Kidney (tissue), 14 donors: ENCODE results near the gene PLD4. TPM values are rescaled to one million over a fixed set of nuclear protein-coding genes. Genes with fewer than 3 reads are reported as not detected.
"Not testable (repeated sequence)": the region's sequence is repeated elsewhere in the genome, so short reads cannot be mapped to it uniquely, and the experiment has no call there.

Experiments used
- DNase-seq, 5 donors: peaks; one replicate each; pipeline ENCODE4 v3.0.0-alpha.2; 2013 to 2020
- FAIRE-seq: peaks from 2 replicates; lab custom pipeline; 2012; peaks lifted over from hg19 to GRCh38; lab: Jason Lieb, UNC
- H3K27ac ChIP-seq, 2 donors: one replicate each; pipeline ENCODE4 v1.7.0; 2013; ENCODE audit warnings: low read depth in 2 of 2, low read length in 2 of 2, inconsistent platforms in 1 of 2
- H3K27me3 ChIP-seq: one replicate; pipeline ENCODE4 v1.7.1; 2013; ENCODE audit warnings: low read length, inconsistent platforms; ENCODE audit not compliant: control insufficient read depth, insufficient read depth
- H3K36me3 ChIP-seq, 3 donors: one replicate each; pipeline versions ENCODE4 v1.7.0 to v1.7.1; 2013; ENCODE audit warnings: low read length in 3 of 3, control low read depth in 1 of 3, inconsistent platforms in 1 of 3; ENCODE audit not compliant: insufficient read depth in 3 of 3, control insufficient read depth in 2 of 3
- H3K4me1 ChIP-seq, 3 donors: one replicate each; pipeline versions ENCODE4 v1.7.0 to v1.7.1; 2013; ENCODE audit warnings: low read length in 3 of 3, inconsistent platforms in 1 of 3, low read depth in 1 of 3; ENCODE audit not compliant: control insufficient read depth in 2 of 3, insufficient read depth in 2 of 3
- H3K4me3 ChIP-seq, 3 donors: one replicate each; pipeline versions ENCODE4 v1.7.0 to v1.8.1; 2013; ENCODE audit warnings: low read length in 3 of 3, control low read depth in 1 of 3, inconsistent platforms in 1 of 3
- H3K9ac ChIP-seq, 3 donors: one replicate each; pipeline versions ENCODE4 v1.7.0 to v1.7.1; 2013; ENCODE audit warnings: low read length in 3 of 3, control low read depth in 1 of 3, inconsistent platforms in 1 of 3
- H3K9me3 ChIP-seq, 3 donors: one replicate each; pipeline versions ENCODE4 v1.7.0 to v1.7.1; 2013; ENCODE audit warnings: low read length in 3 of 3, control low read depth in 1 of 3, inconsistent platforms in 1 of 3; ENCODE audit not compliant: control insufficient read depth in 2 of 3, insufficient read depth in 1 of 3
- intact Hi-C: fragments of 100-400 bp; cut with DNase I; formaldehyde crosslinking; loops from one replicate; pipeline ENCODE4 v1.11.1; 2022
- polyA plus RNA-seq: library from polyadenylated mRNA; stranded (reverse); fragments of 350-450 nt; fragmentation: Illumina TruSeq; extraction: RNeasy Lipid Tissue Mini Kit (QIAGEN cat#74804); gene quantifications from one replicate; pipeline ENCODE4 v1.2.3, GENCODE V29; 2014; ENCODE audit warnings: low read depth, low replicate concordance; ENCODE audit not compliant: insufficient read depth
- total RNA-seq: library from RNA; stranded (reverse); fragmentation: NEBNext Ultra II Directional; extraction: Animal tissue kit (Norgen Biotek cat#: 25700); gene quantifications from one replicate; pipeline ENCODE4 v1.2.1, GENCODE V29; 2021
- TF ChIP-seq, protein P1 (sequence below): IDR thresholded peaks from 3 replicates; pipeline ENCODE4 v1.5.1; 2012; ENCODE audit warnings: mild to moderate bottlenecking, moderate library complexity, borderline replicate concordance; ENCODE audit not compliant: insufficient read depth; ENCODE audit errors: extremely low read depth
- donor health status: control.
- donor health status: control.
- donor health status: control.
- donor health status: control.
- donor health status: control.
- donor health status: DM: yes; HTN: yes; CAD: no.
- donor health status: Normal renal cell carcinoma (clear cell type).

The PLD4 gene
- total and polyA plus RNA-seq, 2 donors from 2014 or later = 3.2 TPM; not detected in 1

DNA sequence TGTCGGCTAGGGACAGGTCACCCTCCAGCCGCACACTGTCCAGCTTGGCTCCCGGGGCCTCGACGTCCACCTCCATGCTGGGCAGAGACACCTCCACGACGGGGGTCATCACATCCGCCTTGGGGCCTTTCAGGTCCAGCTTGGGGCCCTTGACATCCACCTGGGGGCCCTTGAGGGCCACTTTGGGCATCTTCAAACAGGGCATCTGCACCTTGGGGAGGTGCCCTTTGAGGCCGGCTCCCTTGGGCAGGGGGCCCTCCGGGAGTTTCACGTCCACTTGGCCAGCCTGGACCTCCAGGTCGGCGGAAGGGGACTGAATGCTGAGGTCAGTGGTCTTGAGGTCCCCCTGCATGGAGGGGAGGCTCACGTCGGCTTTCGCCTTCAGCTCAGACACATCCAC lies 17.9 kb downstream of the PLD4 start:
- Histone ChIP-seq H3K9ac (no peak overlapping the region), H3K36me3 (no peaks in the 10 kb centered on the region), H3K9me3 (no peaks in the 10 kb centered on the region), H3K27ac (no peak overlapping the region), H3K4me3 (no peak overlapping the region), H3K27me3 (no peaks in the 10 kb centered on the region), H3K4me1 (no peaks in the 10 kb centered on the region)
- intact Hi-C loops = no loop called here
- DNase-seq = peak in 1 of 5 donors; percentile 68
- TF ChIP-seq, protein P1, sequence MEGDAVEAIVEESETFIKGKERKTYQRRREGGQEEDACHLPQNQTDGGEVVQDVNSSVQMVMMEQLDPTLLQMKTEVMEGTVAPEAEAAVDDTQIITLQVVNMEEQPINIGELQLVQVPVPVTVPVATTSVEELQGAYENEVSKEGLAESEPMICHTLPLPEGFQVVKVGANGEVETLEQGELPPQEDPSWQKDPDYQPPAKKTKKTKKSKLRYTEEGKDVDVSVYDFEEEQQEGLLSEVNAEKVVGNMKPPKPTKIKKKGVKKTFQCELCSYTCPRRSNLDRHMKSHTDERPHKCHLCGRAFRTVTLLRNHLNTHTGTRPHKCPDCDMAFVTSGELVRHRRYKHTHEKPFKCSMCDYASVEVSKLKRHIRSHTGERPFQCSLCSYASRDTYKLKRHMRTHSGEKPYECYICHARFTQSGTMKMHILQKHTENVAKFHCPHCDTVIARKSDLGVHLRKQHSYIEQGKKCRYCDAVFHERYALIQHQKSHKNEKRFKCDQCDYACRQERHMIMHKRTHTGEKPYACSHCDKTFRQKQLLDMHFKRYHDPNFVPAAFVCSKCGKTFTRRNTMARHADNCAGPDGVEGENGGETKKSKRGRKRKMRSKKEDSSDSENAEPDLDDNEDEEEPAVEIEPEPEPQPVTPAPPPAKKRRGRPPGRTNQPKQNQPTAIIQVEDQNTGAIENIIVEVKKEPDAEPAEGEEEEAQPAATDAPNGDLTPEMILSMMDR = no peak
- FAIRE-seq = no peak

- peak in 1 of 5 donors; percentile 53 for DNase-seq
- H3K4me3 ChIP-seq, FAIRE-seq, H3K4me1 ChIP-seq, H3K27me3 ChIP-seq, H3K9ac ChIP-seq, intact Hi-C loops, H3K36me3 ChIP-seq, H3K9me3 ChIP-seq, H3K27ac ChIP-seq: not testable (repeated sequence)
Measured at GRCh38 chr14:104943216-104944015, 18.7 kb downstream of the PLD4 start.

GRCh38 chr14:104944016-104944308 lies 19.3 kb downstream of the PLD4 start:
- H3K36me3 ChIP-seq, H3K27ac ChIP-seq, FAIRE-seq, intact Hi-C loops, H3K4me1 ChIP-seq, DNase-seq, H3K9me3 ChIP-seq, H3K27me3 ChIP-seq, H3K9ac ChIP-seq, H3K4me3 ChIP-seq: not testable (repeated sequence)

DNA sequence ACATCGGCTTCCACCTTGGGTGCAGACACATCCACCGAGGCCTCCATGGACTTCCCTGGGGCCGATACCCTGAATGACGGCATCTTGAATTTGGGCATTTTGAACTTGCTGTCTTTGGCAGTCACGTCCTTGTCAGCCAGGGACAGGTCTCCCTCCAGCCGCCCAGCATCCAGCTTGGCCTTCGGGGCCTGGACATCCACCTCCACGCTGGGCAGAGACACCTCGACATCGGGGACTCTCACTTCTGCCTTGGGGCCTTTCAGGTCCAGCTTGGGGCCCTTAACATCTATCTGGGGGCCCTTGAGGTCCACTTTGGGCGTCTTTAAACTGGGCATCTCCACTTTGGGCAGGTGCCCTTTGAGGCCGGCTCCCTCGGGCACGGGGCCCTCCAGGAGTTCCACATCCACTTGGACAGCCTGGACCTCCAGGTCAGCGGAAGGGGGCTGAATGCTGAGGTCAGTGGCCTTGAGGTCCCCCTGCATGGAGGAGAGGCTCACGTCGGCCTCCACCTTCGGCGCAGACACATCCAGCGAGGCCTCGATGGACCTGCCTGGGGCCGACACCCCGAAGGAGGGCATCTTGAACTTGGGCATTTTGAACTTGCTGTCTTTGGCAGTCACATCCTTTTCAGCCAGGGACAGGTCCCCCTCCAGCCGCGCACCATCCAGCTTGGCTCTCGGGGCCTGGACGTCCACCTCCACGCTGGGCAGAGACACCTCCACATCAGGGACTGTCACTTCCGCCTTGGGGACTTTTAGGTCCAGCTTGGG lies 19.9 kb downstream of the PLD4 start:
- peak in 1 of 5 donors; percentile 58 for DNase-seq
- H3K9ac ChIP-seq, FAIRE-seq, intact Hi-C loops, H3K27me3 ChIP-seq, H3K4me3 ChIP-seq, H3K4me1 ChIP-seq, H3K27ac ChIP-seq, H3K9me3 ChIP-seq, H3K36me3 ChIP-seq: not testable (repeated sequence)

- H3K27ac ChIP-seq, H3K27me3 ChIP-seq, H3K9ac ChIP-seq, H3K4me3 ChIP-seq, H3K9me3 ChIP-seq, H3K36me3 ChIP-seq, FAIRE-seq, intact Hi-C loops, H3K4me1 ChIP-seq: not testable (repeated sequence)
- DNase-seq = peak in 1 of 5 donors; percentile 54
Measured at GRCh38 chr14:104945266-104945665, 20.6 kb downstream of the PLD4 start.

DNA sequence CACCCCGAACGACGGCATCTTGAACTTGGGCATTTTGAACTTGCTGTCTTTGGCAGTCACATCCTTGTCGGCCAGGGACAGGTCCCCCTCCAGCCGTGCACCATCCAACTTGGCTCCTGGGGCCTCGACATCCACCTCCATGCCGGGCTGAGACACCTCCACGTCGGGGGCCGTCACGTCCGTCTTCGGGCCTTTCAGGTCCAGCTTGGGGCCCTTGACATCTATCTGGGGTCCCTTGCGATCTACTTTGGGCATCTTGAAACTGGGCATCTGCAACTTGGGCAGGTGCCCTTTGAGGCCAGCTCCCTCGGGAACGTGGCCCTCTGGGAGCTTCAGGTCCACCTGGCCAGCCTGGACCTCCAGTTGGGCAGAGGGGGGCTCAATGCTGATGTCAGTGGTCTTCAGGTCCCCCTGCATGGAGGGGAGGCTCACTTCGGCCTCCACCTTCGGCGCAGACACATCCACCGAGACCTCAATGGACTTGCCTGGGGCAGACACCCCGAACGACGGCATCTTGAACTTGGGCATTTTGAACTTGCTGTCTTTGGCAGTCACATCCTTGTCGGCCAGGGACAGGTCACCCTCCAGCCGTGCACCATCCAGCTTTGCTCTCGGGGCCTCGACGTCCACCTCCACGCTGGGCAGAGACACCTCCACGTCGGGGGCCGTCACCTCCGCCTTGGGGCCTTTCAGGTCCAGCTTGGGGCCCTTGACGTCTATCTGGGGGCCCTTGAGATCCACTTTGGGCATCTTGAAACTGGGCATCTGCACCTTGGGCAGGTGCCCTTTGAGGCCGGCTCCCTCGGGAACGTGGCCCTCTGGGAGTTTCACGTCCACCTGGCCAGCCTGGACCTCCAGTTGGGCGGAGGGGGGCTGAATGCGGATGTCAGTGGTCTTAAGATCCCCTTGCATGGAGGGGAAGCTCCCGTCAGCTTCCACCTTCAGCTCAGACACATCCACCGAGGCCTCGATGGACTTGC lies 21.6 kb downstream of the PLD4 start:
- peak in 1 of 5 donors; percentile 47 for DNase-seq
- intact Hi-C loops, H3K36me3 ChIP-seq, H3K27me3 ChIP-seq, H3K9me3 ChIP-seq, H3K4me3 ChIP-seq, H3K4me1 ChIP-seq, FAIRE-seq, H3K27ac ChIP-seq, H3K9ac ChIP-seq: not testable (repeated sequence)

DNA sequence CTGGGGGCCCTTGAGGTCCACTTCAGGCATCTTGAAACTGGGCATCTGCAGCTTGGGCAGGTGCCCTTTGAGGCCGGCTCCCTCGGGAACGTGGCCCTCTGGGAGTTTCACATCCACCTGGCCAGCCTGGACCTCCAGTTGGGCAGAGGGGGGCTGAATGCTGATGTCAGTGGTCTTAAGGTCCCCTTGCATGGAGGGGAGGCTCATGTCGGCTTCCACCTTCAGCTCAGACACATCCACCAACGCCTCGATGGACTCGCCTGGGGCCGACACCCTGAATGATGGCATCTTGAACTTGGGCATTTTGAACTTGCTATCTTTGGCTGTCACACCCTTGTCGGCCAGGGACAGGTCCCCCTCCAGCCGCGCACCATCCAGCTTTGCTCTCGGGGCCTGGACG lies 22.5 kb downstream of the PLD4 start:
- H3K36me3 ChIP-seq, H3K9ac ChIP-seq, FAIRE-seq, H3K4me1 ChIP-seq, H3K9me3 ChIP-seq, H3K27me3 ChIP-seq, H3K27ac ChIP-seq, intact Hi-C loops, H3K4me3 ChIP-seq: not testable (repeated sequence)
- peak in 1 of 5 donors; percentile 50 for DNase-seq
